GM21619 (cell line): ENCODE results near the gene MESD.
A peak's percentile ranks its signal among the peaks of the same experiment; 100 is the strongest.

Source experiments
- ATAC-seq: cut with Tn5 transposase; IDR thresholded peaks from one replicate; pipeline ENCODE4 v1.9.1; 2021; ENCODE audit not compliant: unreplicated experiment

MESD gene

DNA sequence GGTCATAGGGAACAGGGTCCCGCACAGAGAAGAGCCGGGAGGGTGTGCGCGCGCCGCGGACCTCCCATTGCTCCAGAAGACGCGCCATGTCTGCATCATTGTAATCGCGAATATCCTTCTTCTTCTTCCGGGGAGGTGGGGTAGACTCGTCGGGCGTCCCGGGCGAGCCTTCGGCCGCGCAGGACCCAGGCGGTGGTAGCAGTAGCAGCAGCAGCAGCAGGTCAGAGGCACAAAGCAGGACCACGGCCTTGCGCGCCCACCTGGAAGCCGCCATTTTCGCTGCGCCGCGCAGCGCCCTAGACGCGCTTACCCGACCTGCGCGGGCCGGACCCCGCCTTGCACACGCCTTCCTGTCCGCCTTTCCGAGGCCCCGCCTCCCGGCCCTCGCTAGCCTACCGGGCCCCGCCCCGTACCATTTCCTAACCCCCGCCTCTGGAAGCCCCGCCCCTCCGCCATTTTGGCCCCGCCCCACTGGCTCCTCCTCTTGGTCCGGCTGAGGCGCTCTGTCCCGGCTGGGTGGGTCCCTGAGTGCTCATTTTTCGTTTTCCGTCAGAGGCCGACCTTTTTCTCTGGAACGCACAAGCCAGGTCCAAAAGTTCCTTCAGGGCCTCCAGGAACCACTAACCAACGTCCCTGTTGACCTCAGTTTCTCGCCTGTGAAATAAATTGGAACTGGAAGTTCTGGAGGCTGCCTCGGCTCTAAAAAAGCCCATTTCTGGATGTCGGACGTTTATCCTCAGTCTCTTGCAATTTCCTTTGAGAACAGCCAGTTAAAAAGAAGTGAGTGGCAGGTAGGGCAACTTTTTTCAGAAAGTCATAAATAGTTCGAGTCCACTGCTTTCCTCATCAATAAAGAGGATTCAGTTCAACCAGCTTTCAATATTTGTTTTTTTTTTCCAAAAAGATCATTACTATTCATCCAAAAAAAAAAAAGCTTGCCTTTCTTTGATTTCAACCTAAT is at the start of gene MESD:
TSS of gene MESD (minus strand) at position 302 of the 961 bp plus-strand sequence. CDS start at position 274, 28 bp downstream.
- peak; percentile 94 for ATAC-seq

DNA sequence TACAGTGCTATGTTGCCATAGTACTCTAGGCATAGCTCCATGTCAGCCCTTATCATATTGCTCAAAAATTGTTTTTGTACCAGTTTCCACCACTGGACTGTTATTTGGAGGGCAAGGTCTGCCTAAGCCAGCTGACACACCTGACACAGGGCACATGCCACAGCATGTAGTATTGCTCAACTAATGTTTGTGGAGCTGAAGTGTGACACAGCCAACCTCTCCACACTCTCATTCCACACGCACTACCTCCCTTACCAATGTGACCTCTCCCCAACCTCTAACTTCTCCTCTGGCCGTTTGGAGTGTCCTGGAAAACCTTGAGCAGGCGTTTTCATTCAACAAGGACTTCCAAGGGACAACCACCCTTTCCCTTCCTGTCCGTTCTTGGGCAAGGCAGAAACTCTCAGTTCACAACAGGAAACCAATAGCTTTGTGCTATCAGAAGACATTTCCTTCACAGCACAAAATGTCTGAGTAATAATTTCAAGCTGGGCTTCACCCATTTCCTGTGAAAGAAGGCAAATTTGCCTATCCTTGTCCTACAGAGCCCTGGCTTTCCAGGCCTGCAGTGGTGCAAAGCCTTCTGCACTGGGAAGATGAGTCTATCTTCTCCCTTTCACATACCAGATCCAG is 49.5 kb upstream of the MESD start:
- no peak for ATAC-seq

DNA sequence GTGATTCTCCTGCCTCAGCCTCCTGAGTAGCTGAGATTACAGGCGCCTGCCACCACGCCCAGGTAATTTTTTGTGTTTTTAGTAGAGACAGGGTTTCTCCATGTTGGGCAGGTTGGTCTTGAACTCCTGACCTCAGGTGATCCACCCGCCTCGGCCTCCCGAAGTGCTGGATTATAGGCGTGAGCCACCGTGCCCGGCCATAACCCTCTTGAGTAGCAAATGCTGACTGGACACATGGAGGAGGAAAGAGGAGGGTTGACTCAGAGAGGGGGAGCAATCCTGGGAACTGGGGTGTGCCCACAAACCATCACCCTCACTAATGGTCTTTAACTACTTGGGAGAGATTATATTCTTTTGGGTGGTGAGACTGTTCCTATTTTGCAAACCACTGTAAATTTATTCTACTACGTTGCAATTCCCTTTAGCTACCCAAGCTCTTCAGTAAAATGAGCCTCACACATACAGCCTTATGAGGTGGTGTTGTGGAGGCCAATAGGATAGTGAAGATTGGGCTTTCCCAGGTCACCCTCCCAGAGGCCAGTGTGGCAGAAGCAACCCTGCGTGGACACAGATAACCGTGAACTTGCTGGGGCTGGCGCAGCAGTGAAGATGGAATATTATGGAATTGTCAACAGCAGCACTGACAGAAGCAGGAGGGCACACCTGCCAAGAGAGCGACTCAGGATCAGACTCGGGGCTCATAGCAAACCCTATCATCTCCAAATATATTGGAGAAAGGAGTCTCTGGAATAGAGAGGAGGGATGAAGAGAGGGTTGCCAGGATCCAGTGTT is 48.5 kb upstream of the MESD start:
- ATAC-seq = no peak

DNA sequence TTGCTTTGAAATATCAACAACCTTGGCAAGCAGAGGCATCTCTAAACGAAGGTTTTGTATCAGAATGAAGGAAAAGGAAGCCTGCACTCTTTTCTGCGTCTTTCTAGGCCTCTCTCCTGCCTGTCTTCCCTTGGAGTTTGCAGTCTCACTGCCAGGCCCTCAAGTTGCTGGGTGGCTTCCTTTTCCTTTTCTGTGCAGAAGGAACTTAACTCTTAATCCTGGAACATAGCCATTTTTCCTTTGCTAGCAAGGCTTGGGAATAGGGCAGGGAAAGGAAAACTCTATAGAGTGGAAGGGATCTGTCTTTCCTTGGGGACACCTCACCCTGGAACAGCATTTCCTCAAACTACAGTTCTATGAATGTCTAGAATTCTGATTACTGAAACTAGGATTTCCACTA is 43.9 kb upstream of the MESD start:
- no peak for ATAC-seq

DNA sequence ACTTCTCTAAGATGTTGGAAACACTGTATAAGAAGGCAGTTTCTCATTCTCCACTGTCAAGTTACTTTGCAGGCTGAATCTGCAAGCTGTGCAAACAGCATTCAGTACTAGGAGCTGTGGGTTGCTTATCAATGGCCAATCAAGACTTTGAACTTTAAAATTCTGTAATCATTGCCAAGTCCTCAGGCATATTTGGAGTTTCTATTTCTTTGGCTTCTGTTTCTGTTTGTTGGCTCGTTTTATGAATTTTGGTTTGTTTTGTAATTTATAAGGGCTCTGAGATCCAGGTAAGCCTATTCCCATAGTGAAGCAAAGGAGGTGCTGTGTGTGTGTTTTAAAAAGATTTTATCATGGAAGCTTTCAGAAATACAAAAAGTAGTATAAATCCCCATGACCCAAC is 43.2 kb upstream of the MESD start:
- no peak for ATAC-seq

DNA sequence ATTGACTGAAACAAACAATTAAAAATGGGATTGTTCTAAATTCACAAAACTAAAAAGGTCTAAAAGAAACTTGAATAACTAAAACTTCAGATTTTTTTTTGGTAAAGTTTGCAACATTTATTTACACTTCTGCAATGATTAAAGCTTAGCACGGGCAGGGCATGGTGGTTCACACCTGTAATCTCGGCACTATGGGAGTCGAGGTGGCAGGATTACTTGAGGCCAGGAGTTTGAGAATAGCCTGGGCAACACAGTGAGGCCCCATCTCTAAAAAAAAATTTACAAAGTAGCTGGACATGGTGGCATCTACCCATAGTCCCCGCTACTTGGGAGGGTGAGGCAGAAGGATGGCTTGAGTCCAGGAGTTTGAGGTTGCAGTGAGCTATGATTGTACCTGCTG is 42.7 kb upstream of the MESD start:
- ATAC-seq = no peak

DNA sequence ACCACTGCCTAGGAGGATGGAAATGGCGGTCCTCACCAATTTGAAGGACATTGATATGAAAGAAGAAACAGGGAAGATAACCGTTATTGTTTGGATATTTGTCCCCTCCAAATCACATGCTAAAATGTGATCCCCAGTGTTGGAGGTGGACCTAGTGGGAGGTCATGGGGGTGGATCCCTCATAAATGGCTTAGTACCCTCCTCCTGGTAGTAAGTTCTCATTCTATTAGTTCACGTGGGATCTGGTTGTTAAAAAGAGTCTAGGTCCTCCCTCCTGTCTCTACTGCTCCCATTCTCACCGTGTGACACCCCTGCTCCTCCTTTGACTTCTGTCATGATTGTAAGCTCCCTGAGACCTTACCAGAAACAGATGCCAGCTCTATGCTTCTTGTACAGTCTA is 41.6 kb upstream of the MESD start:
- ATAC-seq = no peak

DNA sequence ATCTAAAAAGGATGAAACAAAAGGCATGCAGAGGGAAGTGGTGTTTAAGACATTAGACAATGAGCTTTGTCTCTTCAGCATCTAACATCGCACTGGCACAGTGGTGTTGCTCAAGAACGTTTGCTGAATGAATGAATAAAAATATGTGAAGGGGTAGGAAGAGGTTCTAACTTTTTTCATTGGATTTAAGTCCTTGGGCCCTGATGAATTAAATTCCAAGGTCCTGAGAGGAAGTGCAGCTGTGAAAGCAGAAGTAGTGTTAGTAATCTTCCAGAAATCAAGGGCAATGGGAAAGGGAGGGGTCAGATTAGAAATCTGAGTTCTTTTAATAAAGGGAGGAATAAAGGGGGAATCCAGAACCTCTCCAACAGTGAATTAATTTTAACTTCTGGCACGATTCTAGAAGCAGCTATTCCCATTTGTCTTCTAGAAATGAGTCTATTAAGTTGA is 40.7 kb upstream of the MESD start:
- ATAC-seq = no peak

DNA sequence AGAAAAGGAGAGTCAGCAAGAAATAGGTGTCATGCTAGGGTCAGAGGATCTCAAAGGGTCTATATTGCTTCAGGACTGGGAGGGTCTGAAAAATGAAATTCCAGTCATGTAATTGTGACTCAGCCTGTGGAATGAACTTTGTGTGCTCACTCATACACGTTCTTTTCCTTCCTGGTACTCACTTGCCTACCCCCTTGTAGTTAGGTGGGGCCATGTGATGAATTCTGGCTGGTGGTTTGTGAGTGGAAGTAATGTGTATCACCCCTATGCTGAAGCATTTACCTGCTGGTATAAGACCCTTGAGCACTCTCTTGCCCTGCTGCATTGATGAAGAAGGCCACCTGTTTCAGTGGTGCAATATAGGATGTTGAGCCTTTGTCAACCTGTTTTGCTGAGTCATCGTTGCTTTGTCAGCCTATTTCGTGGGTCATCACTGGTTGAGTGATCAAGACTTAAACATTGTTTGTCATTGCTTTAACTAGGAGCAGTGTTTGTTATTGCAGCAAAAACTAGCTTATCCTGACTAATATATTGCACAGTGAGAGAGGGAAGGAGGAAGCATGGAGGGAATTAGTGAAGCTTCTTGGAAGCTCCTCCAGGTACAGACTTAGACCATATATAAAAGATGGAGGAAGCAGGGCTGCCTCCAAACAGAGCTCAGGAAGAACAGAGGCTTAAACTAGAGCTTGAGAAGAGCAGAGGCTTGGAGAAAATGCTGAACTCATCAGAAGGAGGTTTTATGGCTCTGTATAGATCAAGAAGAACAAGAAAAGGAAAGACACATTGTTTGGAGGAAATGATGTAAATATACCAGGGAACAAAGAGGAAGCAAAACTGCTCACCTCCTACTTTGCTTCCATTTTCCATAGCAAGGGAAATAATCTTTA is 40.0 kb upstream of the MESD start:
- no peak for ATAC-seq

DNA sequence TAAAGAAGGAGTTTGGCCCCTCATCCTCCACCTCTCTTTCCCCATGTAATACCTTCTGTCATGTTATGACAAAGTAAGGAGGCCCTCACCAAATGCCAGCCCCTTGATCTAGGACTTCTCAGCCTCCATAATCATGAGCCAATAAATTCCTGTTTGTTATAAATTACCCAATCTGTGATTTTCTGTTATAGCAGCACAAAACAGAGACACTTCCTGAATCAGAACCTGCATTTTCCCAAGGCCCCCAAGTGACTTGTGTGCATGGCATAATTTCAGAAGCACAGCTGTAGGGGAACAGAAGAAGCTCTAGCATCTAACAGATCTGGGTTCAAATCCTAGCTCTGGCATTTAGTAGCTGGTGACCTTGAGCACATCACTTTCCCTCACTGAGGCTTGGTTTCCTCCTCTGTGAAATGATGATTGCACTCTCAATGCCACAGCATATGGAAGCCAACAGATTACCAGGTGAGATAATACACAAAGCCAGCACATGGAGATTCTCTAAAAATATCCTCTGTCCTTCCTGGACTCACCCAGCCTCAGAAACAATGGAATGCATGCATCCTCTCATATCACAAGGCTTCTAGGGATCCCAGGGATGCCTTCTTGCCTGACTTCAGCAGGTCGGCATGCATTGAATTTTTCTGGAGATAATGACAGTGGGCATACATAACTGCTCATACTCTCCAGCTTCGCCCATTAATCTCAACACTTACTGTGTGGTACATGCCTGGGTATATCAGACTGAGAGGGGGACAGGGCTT is 37.4 kb upstream of the MESD start:
- no peak for ATAC-seq

DNA sequence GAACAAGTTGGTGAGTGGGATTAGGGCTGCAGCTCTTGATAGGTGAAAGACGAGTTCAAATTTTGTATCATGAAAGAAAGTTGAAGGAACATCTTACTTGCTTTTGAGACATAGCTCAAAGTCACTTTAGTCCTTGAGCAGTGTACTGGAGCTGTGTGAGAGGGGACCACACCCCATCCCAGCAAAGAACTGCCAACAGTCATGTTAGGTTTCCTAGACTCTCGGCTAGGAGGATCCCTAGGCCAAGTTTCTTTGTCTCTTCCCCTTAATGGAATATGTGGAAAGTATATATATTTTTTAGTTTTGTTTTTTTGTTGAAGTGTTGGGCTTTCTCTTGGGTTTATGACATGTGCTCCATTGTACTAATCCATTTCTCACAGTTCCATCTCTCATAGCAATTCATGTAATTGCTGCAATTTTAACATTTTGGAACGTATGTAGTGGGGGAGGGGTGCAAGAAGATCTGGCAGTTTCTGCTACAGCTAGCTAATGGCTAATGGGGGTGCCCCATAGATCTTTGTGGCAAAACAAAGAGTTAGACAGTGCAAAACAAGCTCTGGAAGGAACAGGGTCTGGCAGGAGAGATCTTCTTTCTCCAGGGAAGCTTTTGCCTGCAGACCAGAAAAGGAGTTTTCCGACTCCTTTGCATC is 36.2 kb upstream of the MESD start:
- ATAC-seq = no peak

DNA sequence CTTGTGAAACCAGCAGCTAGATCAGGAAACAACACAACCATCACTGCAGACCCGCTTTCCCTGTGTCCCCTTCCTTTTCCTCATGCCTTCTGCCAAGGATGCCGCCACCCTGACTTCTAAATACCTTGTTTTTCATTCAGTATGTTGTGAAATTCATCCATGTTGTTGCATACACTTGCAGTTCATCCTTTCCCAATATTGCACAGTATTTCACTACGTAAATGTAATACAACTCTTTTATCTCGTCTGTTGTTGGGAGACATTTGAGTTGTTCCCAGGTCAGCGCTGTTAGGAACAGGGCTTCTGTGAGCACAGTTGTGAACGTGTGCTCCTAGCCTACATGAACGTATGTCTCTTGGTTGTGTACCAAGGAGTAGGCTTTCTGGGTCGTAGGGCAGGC is 35.3 kb upstream of the MESD start:
- ATAC-seq = no peak

DNA sequence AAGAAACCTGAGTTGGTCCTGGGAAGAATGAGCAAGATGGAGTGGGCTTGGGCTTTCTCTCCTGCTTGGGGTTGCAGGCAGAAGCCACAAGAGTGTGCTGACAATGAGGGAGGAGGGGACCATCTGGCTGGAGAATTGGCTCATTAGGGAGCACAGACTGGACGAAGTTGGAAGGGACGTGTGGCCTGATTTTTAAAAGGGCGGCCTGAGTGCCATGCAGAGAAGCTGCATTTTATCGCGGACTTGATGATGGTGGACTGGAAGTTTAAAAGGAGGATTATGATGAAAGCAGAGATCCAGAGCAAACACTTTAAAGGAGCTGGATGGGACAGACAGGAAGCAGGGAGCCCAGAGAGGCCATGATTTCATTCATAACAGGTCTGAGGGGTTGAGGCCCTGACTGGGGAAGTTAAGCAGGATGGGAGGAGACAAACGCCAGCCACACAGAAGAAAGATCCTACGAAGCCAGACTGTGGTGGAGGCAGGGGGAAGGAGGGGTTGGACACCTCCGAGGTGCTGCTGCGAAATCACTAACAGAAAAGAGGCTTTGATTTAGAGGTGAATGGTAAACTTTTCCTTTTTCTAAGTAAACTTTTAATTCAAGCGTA is 34.8 kb upstream of the MESD start:
- ATAC-seq = no peak

DNA sequence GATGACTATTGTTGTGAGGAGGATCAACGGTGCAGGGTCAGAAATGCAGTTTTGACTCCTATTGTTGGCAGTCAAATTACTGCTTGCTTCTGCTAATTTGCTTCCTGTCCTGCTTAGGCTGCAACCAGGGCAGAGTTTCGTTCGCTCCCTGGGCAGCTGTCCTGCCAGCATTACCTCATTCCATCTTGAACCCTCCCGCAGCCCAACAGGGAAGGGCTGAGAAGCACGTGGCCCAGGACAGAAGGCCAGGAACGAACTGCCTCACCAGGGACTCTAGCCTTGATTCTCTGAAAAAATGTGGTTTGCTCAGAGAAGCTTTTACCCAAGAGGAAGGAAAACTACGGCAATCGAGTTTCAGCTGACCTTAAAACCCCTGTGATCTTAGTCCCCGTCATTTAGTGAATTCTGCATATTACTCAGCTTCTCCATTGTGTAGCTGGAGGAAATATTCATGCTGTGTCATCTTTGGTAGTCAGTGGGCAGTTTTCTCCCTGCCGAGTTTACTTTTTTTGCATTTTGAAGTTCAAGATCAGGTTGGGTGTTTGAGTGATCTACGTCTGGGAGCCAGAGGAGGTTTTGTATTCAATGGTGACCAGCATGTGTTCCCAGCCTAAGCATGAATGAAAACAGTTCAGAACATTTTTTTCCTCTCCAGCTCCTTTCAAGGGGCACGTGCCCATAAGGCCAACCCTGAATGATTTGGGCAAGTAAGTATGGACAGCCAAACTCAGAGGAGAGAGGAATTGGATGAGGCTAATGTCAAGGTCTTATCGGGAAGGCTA is 34.1 kb upstream of the MESD start:
- peak; percentile 89 for ATAC-seq

DNA sequence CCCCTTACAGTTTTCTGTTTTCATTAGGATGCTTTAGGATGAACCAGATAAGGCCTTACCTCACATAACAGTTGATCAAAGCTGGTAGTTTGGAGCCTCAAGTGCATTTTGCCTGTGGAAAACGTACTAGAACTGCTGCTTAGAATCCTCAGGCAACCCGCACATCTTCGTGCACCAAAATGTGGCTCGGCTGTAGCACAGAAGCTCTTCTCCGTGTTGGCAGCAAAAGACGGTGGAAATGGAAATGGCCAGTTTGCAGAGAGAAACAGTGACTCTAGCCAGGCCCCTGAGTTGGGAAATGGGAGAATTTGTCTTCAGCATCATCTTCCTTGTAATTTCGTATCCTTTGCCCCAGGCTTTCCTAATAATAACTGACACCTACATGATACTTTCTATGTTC is 31.7 kb upstream of the MESD start:
- ATAC-seq = no peak

DNA sequence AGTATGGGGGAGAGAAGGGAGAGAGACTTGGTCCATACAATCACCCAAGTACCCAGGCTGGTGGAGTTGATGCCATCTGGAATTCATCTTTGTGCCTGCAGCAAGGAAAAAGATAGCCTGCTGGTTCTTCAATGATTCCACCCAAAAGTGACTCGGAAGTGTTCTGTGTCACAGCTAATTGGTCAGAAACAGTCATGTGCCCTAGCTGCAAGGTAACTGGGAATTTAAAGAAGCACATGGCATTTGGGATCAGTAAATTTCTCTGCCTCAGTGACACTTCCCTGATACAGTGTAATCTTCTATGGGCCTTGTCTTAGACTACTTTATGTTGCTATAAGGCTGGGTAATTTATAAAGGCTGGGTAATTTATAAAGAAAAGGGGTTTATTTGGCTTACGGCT is 28.6 kb upstream of the MESD start:
- ATAC-seq = no peak

DNA sequence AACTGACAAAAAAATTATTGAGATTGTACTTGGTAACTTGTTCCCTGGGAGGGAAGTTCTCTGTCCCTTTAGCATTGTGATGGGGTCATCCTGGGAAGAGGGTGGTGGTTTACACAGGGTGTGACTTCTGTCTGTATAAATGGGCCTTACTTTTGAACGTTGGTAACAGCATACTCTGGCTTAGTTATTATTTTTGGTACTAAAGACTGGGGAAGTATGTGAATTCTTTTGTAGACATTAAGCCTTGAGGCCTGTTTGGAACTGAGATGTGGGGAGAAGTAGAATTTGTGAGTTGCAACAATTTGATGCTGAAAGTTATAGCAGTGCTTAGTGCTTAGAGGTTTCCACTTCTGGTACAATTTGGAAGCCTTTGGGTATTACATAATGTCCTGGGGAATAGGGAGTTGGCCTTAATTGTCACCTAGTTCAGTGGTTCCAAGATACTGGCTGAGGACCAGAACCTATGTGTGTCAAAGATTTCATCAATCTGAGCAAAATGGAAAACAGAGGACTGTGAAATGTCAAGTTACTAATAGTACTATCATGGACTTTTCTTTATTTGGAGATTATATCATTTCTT is 27.0 kb upstream of the MESD start:
- ATAC-seq = no peak
